MG63 (cell line): ENCODE data around the gene NME1. TPM values are rescaled to one million over a fixed set of nuclear protein-coding genes. Genes with fewer than 3 reads are reported as not detected.
"Not testable (repeated sequence)": the region's sequence is repeated elsewhere in the genome, so short reads cannot be mapped to it uniquely, and the experiment has no call there.

Experiments used
- DNase-seq: peaks from one replicate; pipeline ENCODE4 v3.0.0-alpha.2; 2020
- H3K27me3 ChIP-seq: fragments of 250-450 bp; sonication (Bioruptor Pico); 2 replicates; pipeline ENCODE4 v1.5.1; 2020; ENCODE audit warnings: mild to moderate bottlenecking, moderate library complexity
- H3K36me3 ChIP-seq: fragments of 250-450 bp; sonication (Bioruptor Pico); 2 replicates; pipeline ENCODE4 v1.5.1; 2020; ENCODE audit warnings: mild to moderate bottlenecking, moderate library complexity
- H3K4me3 ChIP-seq: fragments of 250-450 bp; sonication (Bioruptor Pico); 2 replicates; pipeline ENCODE4 v1.5.1; 2020; ENCODE audit warnings: mild to moderate bottlenecking, moderate library complexity
- H3K9me3 ChIP-seq: fragments of 250-450 bp; sonication (Bioruptor Pico); 2 replicates; pipeline ENCODE4 v1.5.1; 2020; ENCODE audit warnings: mild to moderate bottlenecking, moderate library complexity
- total RNA-seq: library from RNA; depleted of rRNA; stranded (reverse); fragments of >200 nt; shearing (Covaris generic); gene quantifications from 2 replicates; pipeline ENCODE4 v1.2.3, GENCODE V29; 2014; ENCODE audit warnings: low replicate concordance; rRNA removed

Gene NME1
- total RNA-seq: 786 and 881 TPM in 2 replicates

DNA sequence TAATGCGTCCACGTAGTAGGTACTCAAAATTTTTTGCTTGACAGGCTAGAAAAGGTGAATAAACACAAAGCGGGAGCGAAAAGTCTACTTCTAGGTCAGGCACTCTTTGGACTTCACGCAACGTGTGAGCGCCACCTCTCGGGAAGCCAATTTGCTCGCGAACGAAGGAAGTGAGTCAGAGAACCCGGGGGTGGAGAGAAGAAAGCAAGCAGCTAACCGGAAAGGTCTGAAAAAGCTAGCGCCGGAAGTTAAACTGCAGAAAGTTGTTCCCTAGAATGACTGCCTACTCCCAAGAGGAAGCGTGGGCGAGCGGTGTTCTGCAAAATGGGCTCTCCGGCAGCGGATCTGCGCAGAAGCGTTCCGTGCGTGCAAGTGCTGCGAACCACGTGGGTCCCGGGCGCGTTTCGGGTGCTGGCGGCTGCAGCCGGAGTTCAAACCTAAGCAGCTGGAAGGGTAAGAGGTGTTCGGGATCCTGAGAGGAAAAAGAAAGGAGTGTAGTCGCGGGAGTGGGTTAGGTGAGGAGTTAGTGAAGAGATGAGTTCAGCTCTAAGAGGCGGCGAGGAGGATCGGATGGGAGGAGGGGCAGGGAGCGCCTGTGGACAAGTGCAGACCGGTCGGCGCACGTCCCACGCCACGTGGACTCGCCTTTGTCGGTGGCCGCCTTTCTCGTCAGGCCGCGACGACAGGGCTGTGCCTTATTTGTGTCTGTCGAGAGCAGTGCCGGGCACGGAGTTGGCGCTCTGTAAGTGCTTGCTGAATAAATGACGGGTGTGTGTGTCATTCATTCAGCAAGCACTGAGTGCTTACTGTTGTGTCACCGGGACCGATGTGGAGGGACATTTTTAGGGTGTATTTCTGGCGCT is at the start of gene NME1:
Gene NME1 (plus strand): TSS at position 350 of the 863 bp plus-strand sequence. CDS start 2,096 bp downstream, outside the sequence.
- peak; percentile 98 for DNase-seq
- H3K36me3 ChIP-seq: peaks cover 37% of the 10 kb centered on the region
- H3K27me3 ChIP-seq: no peaks in the 10 kb centered on the region
- H3K9me3 ChIP-seq: no peaks in the 10 kb centered on the region
- H3K4me3 ChIP-seq: peak within 1 kb of the TSS; percentile 78

DNA sequence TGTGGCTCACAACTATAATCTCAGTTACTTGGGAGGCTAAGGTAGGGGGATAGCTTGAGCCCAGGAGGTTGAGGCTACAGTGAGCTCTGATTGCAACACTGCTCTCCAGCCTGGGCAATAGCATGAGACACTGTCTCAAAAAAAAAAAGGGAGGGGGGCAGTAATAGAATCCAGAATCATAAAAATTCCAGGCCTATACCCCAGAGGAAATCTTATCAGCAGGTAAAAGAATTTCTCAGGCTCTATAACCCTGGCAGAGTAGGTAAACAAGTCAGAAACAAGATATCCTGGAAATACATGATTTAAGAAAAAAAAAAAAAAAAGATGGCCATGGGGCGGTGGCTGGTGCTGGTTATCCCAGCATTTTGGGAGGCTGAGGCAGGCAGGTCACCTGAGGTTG is 45.6 kb upstream of the NME1 start:
- Histone ChIP-seq H3K4me3 (no peak overlapping the region), H3K36me3 (peaks cover 8% of the 10 kb centered on the region)

DNA sequence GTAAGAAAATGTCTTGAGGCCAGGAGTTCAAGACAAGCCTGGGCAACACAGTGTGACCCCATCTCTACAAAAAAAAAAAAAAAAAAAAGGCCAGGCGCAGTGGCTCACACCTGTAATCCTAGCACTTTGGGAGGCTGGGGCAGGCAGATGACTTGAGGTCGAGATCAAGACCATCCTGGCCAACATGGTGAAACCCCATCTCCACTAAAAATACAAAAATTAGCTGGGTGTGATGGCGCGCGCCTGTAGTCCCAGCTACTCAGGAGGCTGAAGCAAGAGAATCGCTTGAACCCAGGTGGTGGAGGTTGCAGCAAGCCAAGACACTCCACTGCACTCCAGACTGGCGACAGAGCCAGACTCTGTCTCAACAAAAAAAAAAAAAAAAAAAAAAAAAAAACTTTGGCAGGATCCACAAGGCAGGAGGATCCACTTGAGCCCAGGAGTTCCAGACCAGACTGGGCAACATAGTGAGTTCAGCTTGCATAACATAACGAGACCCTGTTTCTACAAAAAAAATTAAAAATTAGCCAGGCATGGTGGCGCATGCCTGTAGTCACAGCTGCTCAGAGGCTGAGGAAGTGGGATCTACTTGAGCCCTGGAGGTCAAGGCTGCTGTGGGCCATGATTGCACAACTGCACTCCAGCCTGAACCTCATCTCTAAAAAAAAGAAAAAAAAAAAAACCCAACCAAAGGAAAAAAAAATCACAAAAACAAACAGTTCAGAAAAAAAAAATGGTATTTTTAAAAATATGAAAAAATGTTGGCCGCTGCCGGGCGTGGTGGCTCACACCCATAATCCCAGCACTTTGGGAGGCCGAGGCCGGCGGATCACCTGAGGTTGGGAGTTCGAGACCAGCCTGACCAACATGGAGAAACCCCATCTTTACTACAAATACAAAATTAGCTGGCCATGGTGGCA is 40.8 kb upstream of the NME1 start:
- not testable (repeated sequence) for H3K36me3 ChIP-seq, H3K4me3 ChIP-seq, H3K27me3 ChIP-seq, H3K9me3 ChIP-seq
- DNase-seq: peak; percentile 23

More for the DNA sequence above, 45.6 kb upstream of the NME1 start:
- no peaks in the 10 kb centered on the region for H3K27me3 ChIP-seq
- H3K9me3 ChIP-seq: no peaks in the 10 kb centered on the region
- DNase-seq: no peak

DNA sequence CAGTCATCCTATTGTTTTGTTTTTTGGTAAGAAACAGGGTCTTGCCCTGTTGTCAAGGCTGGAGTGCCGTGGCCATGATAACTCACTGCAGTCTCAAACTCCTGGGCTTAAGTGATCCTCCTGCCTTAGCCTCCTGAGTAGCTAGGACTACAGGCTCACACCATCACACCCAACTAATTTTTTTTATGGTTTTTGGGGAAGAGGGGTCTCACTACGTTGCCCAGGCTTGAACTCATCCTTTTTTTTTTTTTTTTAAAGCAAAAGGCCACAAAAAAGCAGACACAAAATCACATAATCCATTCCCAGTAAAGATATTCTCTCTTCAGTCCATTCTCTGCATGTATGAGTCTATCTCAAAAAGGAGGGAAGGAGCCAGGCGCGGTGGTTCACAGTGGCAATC is 38.2 kb upstream of the NME1 start:
- no peak for DNase-seq
- Histone ChIP-seq H3K4me3 (no peak overlapping the region), H3K27me3 (no peaks in the 10 kb centered on the region), H3K9me3 (no peaks in the 10 kb centered on the region), H3K36me3 (peaks cover 9% of the 10 kb centered on the region; the same call in 1 of the 2 replicates)

DNA sequence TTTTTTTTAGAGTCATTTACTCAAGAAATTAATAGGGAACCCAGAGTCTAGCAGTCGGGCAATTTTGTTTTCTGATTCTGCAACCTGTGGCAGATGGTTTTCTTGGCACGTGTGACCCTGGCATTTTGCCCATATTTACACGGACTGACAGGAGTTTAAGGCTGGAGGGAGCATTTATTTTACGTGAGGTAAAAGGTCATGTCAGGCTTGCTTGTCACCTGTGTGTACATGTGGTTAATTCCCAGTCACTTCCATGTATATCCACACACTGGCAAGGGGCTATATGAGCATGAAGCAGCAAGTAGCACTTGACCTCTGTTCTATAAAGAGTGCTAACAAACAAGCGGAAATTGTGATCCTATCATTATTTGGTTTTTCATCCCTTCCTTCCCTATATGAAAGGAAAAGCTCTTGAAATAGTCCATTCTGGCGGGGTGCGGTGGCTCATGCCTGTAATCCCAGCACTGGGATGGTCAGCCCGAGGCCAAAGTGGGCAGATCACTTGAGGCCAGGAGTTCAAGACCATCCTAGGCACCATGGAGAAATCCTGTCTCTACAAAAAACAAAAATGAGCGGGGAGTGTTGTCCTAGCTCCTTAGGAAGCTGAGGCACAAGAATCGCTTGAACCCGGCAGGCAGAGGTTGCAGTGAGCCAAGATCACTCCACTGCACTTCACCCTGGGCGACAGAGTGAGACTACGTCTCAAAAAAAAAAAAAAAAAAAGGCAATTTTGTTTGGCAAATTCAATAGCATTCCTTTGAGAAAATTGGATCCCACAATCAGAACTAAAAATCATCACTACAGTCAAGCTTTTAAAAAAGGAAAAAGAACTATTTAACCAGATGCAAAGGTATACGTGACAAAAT is 34.8 kb upstream of the NME1 start:
- Histone ChIP-seq H3K4me3 (peak overlapping the region; percentile 95), H3K27me3 (no peaks in the 10 kb centered on the region), H3K9me3 (no peaks in the 10 kb centered on the region), H3K36me3 (peaks cover 9% of the 10 kb centered on the region; the same call in 1 of the 2 replicates)
- DNase-seq: peak; percentile 19

DNA sequence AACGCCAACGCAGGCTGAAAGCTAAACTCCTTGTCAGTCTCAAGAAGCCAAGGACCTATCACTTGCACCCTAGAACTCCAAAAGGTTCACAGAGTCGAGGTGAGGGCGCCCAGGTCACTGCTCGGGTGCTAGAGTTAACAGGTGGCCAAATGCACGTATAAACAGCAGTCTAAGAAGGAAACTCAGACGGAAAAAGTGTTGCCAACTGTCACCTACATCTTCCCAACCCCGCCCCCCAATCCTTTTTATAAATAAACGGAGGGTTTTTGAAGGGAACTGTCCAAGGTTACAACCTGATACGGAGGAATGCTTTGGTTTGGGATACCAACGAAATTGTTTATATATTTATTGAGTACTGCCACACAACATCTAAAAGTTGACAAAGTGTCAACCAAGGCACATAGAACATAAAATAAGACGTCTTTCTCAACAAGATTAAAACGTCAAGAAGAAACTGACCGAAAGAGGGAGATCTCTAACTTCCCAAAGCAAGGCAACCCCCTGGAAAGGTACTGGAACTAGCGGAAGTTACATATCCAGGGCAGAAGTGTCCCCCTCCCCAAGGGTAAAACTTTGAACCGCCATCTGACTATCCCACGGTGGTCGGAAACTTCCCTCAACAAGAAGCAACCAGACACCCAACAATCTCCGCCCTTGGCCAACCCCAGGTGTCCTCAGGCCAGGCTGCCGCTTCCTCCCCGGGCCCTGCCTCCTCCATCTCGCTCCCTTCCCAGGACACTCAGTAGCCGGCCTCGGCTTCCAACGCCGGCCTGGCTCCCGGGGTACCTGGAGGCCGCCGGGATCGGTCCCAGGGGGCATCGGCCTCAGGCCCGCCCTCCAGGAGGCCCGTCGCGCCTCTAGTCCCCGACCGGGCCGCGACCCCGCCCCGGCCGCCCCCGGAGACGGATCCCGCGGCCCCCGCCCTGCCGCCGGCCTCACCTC is 33.7 kb upstream of the NME1 start:
- Histone ChIP-seq H3K9me3 (no peaks in the 10 kb centered on the region), H3K27me3 (no peaks in the 10 kb centered on the region), H3K4me3 (peak overlapping the region; percentile 95), H3K36me3 (peaks cover 9% of the 10 kb centered on the region; the same call in 1 of the 2 replicates)
- DNase-seq: peak; percentile 34

DNA sequence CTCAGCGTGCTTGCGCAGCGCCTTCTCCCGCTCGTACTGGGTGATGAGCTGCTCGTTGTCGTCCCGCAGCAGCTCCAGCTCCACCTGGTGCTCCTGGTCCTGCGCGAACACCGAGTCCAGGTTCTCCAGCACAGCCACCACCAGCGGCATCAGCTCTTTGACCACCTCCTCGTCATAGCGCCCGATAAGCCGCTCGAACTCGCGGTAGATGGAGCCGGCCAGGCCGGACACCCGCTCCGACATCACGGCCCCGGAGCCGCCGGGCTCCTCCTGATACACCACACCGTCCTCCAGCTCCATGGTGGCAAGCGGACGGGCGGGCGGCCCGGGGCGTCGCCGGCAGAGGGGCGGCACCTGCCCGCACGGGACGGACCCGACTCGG is 33.0 kb upstream of the NME1 start:
- no peak for DNase-seq
- Histone ChIP-seq H3K27me3 (no peaks in the 10 kb centered on the region), H3K36me3 (peaks cover 6% of the 10 kb centered on the region; the same call in 1 of the 2 replicates), H3K9me3 (no peaks in the 10 kb centered on the region), H3K4me3 (peak overlapping the region; percentile 95)

DNA sequence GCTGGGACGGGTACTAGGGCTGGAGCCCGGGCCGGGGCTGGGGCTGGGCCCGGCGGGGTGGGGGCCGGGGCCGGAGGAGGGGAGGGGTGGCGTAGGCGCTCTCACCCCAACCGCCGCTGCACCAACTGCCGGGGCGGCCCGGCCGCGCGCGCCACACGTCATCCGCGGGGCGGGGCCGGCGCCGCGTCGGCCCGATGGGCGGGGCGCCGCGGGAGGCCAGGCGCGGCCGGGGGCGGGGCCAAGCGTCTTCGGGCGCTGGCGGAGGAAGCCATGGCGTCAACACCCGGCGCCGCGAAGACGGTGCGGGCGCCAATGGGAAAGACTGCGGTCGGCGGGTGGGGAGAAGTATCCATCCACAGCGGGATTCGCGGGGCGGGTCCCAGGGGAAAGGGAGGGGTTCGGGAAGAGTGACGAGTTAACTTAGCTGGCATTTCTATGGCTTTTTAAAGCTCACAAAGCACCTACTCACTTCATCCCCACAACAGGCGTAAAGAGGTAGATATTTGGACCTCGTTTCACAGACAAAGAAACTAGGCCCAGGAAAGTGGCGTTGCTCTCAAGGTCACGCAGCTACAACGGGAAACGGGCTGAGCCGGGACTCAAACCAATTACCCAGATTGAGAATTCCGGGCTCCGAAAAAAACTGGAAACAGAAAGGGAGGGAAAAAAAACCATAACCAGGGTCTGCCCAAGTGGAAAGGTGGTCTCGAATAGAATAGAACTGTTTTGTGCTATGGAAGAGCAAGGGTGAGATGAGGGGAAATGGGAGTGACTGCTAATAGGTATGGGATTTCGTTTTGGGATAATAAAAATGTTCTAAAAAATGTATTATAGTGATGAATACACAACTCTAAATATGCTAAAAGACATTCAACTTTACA is 32.4 kb upstream of the NME1 start, which contains the start of gene SPAG9:
Gene SPAG9 (minus strand): TSS at position 130 of the 881 bp plus-strand sequence. CDS start 212 bp downstream, outside the sequence.
- Histone ChIP-seq H3K36me3 (peaks cover 6% of the 10 kb centered on the region; the same call in 1 of the 2 replicates), H3K4me3 (peak within 1 kb of the TSS; percentile 95), H3K9me3 (no peaks in the 10 kb centered on the region), H3K27me3 (no peaks in the 10 kb centered on the region)
- peak; percentile 98 for DNase-seq

DNA sequence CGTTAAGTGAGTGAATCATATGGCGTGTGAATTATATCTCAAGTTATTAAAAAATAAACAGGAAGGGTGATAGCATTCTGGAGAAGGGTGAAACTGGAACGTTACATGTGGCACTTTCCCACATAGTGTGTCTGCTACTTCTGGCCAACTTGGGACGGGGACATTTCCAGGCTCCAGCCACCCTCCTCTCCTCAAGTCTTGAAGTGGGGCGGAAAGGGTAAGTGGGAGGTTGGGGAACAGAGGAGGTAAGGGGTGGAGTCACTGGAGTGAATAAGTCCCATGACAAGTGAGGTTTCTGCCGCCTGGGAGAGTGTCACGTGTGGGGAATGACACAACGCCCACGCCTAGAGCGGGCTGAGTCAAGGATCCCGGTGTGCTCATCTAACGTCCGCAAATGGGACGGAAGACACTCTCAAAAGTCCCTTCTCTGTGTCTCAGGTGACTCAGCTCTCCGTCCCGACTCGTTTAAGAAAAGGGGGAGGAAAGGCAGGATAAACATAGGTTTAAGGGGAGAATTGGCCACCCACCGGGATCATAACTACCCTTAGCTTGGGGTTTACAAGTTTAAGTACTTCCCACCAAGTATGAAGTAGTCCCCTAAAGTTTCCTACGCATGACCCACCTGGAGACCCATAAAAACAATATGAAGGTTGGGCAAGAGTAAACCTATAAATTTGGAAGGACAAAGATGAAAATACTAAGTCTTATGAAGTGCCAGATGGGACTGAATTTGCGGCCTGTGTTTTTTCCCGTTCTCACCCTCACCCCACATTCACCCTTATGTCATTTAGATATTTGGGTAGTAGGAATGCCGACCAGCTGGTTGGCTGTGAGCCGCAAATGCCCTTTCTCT is 31.5 kb upstream of the NME1 start:
- Histone ChIP-seq H3K4me3 (peak overlapping the region; percentile 59), H3K9me3 (no peaks in the 10 kb centered on the region), H3K36me3 (peaks cover 3% of the 10 kb centered on the region; the same call in 1 of the 2 replicates), H3K27me3 (no peaks in the 10 kb centered on the region)
- DNase-seq: peak; percentile 96

DNA sequence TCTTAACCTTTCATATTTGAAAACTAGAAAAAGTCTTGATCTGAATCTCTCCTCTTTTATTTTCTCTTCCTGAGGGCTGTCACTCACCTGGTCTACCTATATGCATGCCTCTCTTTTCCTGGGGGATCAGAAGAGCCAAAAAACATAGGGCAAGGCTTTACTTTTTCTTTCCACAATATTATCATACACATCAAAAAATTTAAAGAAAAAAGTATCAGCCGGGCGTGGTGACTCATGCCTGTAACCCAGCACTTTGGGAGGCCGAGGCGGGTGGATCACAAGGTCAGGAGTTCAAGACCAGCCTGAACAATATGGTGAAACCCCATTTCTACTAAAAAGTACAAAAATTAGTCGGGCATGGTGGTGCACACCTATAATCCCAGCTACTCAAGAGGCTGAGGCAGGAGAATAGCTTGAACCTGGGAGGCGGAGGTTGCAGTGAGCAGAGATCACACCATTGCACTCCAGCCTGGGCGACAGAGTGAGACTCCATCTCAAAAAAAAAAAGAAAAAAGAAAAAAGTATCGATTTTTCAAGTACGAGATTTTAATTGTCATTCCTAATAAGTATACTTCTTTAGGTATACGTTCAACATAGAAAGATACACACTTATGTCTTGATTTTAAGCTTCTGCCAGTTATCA is 30.8 kb upstream of the NME1 start:
- H3K36me3 ChIP-seq, H3K27me3 ChIP-seq, H3K4me3 ChIP-seq, H3K9me3 ChIP-seq: not testable (repeated sequence)
- peak; percentile 28 for DNase-seq

DNA sequence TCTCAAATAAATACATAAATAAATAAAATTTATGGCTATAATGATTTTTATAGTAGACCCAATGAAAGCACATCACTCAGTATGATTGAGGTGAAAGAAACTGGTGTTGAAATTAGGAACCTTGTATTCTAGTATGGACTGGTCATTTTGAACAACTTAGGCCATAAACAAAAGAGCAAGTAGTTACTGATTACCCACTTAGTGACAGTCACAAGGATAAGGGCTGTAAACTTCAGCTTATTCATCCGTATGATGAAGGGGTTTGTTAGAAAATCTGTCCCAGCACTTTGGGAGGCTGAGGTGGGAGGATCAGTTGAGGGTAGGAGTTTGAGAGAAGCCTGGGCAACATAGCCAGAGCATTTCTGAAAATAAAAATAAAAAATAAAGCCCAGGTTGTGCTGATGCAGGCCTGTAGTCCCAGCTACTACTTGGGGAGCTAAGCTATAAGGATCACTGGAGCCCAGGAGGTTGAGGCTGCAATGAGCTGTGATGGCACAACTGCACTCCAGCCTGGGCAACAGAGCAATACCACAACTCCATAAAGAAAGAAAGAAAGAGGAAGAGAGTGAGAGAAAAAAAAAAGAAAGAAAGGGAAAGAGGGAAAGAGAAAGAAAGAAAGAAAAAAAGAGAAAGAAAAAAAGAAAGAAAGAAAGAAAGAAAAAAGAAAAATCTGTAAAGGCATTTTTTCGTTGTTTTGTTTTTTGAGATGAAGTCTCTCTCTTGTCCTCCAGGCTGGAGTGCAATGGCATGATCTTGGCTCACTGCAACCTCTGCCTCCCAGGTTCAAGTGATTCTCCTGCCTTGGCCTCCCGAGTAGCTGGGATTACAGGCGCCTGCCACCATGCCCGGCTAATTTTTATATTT is 28.5 kb upstream of the NME1 start:
- Histone ChIP-seq H3K36me3 (no peaks in the 10 kb centered on the region), H3K27me3 (no peaks in the 10 kb centered on the region), H3K9me3 (no peaks in the 10 kb centered on the region), H3K4me3 (no peak overlapping the region)
- DNase-seq: no peak

DNA sequence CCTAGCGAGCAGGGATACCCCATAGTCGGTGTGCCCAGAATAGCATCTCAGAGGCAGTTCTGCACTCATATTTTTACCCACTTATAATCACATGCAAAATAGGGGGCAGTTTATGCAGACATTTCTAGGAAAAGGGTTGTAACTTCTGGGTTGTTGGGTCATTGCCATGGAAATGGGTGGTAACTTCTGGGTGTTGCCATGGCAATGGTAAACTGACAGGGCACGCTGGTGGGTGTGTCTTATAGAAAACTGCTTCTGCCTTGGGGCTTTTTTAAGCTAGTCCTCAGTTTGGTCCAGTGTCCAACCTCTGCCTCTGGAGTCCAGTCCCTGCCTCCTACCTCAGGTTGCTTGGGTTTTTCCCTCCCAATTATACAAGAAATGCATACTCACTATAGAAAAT is 25.3 kb upstream of the NME1 start:
- Histone ChIP-seq H3K4me3 (no peak overlapping the region), H3K36me3 (no peaks in the 10 kb centered on the region), H3K27me3 (no peaks in the 10 kb centered on the region), H3K9me3 (no peaks in the 10 kb centered on the region)
- DNase-seq: no peak
